ENCODE measurements around the gene TNS2. TPM values are rescaled to one million over a fixed set of nuclear protein-coding genes. Genes with fewer than 3 reads are reported as not detected.
"Not testable (repeated sequence)": the region's sequence is repeated elsewhere in the genome, so short reads cannot be mapped to it uniquely, and the experiment has no call there.

TNS2 gene, protein sequence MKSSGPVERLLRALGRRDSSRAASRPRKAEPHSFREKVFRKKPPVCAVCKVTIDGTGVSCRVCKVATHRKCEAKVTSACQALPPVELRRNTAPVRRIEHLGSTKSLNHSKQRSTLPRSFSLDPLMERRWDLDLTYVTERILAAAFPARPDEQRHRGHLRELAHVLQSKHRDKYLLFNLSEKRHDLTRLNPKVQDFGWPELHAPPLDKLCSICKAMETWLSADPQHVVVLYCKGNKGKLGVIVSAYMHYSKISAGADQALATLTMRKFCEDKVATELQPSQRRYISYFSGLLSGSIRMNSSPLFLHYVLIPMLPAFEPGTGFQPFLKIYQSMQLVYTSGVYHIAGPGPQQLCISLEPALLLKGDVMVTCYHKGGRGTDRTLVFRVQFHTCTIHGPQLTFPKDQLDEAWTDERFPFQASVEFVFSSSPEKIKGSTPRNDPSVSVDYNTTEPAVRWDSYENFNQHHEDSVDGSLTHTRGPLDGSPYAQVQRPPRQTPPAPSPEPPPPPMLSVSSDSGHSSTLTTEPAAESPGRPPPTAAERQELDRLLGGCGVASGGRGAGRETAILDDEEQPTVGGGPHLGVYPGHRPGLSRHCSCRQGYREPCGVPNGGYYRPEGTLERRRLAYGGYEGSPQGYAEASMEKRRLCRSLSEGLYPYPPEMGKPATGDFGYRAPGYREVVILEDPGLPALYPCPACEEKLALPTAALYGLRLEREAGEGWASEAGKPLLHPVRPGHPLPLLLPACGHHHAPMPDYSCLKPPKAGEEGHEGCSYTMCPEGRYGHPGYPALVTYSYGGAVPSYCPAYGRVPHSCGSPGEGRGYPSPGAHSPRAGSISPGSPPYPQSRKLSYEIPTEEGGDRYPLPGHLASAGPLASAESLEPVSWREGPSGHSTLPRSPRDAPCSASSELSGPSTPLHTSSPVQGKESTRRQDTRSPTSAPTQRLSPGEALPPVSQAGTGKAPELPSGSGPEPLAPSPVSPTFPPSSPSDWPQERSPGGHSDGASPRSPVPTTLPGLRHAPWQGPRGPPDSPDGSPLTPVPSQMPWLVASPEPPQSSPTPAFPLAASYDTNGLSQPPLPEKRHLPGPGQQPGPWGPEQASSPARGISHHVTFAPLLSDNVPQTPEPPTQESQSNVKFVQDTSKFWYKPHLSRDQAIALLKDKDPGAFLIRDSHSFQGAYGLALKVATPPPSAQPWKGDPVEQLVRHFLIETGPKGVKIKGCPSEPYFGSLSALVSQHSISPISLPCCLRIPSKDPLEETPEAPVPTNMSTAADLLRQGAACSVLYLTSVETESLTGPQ (N-terminal part only)
- 64.3 TPM for polyA plus RNA-seq (2013, experiment 1 of 2; ENCODE audit: insufficient read length)
- 65.7 TPM for polyA plus RNA-seq (2013, experiment 2 of 2; ENCODE audit: insufficient read length)

DNA sequence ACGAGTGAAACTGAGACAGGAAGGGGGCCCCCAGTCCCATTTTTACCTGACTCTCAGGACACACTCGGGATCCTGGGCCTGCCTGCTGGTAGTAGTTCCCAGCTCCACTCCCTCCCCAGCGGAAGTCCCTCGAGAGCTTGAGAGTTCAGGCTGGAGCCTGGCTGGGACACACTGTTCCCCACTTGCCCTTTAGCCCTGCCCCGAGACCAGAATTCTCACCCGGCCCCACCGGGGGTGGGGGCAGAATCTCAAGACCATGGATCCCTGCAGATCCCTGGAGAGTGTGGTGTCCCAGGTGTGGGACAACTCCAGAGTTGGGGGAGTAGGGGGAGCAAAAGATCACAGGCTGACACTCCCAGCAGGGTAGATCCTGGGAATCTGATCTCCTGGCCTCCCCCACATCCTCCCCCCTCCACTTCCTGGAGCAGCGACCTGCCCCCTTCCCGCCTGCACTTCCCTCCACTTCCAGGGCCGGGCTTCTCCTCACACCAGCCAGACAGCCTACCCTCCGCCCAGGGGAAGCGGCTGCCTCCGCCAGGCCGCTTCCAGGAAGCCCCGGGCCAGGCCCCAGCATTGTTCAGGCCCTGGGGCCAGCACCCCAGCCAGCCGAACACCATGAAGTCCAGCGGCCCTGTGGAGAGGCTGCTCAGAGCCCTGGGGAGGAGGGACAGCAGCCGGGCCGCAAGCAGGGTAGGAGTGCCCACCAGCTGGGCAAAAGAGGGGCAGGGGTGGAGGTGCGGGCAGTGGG is at the start of gene TNS2:
Gene TNS2 (plus strand): TSS at position 495 of the 748 bp plus-strand sequence. CDS start 121 bp downstream, at position 616.
- peak; percentile 64 for DNase-seq

DNA sequence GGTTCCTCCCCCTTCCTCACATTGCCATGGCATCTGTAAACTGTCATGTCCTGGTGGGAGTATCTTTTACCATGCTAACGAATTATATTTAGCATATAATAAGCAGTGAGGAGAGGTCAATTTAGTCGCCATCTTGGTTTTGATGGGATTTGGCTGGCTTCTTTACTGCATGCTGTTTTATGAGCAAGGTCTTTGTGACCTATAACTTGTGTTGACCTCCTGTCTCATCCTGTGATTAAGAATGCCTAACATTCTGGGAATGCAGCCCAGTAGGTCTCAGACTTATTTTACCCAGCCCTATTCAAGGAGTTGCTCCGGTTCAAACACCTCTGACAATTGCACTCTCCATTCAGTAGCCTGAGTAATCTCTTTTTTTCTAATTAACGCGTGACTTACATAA is 45.7 kb upstream of the TNS2 start:
- DNase-seq, result no peak

DNA sequence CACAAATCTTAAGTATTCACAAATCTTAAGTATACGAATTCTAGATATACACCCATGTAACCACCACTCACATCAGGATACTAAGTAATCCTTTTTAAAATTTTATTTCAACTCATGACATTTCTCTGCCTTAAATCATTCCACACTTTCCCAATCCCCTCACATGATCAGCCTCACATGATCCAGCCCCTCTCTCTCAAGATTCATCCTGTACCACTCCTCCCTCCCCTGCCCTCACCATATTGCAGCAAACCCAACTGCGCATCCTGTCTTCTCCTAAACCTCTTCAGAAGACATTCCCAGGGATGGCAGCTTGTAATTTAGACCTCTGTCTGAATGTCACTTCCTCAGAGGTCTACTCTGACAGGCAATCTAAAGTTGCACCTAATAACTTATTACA is 45.3 kb upstream of the TNS2 start:
- DNase-seq, result no peak

DNA sequence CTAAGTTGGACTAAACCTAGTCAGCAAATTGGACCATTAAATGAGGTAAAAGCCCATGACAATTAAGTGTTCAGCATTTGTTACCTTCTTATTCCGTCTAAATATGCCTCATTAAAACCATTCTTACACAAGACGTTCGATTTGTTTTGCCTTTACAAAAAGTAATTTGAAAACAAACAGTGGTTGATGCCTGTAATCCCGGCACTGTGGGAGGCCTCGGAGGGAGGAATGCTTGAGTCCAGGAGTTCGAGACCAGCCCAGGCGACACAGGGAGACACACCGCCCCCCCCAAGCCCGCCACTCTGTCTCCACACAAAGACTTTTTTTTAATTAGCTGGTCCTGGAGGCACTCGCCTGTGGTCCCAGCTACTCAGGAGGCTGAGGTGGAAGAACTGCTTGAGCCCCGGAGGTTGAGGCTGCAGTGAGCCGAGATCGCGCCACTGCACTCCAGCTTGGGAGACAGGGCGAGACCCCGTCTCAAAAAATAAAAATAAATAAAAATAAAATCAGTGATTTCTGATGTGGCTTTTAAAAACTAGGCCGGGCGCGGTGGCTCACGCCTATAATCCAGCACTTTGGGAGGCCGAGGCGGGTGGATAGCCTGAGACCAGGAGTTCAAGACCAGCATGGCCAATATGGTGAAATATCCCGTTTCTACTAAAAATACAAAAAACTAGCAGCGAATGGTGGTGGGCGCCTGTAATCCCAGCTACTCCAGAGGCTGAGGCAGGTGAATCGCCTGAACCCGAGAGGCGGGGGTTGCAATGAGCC is 44.5 kb upstream of the TNS2 start:
- peak; percentile 12 for DNase-seq

DNA sequence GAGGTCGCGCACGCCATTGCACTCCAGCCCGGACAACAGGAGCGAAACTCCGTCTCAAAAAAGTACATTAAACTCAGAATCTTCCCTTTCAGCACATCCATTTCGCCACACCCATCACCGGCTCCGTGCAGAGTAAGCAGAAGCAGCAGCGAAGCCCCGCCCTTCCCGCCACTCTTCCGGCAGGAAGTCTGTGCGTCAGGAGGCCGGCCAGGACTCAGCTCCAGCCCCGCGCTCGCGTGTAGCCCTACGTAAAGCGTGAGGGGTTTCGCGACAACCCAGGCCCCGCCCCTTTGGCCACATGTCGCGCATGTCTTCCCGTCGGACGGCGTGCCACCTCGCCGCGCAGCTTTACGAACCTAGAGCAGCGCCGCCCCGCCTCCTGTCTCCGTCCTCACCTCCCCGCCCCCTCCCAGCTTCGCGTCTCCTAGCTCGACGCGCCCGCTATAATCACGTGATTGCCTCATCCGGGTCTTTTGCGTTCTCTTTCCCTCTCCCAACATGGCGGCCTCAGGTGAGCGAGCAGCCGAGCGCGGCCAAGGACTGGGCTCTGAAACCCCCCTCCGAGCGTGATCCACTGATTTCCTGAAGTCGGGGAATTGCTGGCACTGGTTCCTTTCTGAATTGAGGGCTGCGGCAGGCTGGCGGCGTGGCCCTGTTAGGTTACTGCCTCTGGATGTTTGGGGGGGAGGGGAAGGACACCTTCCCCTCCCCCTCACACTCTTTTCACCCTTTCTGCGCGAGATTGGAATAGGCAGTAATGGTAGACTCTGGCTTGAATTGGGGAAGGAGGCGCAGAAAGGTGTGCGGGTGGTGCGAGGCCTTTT is 43.7 kb upstream of the TNS2 start, which contains the start of gene EIF4B:
Gene EIF4B (plus strand): TSS at position 471 of the 824 bp plus-strand sequence. CDS start 28 bp downstream, at position 499.
- DNase-seq, result peak; percentile 100

DNA sequence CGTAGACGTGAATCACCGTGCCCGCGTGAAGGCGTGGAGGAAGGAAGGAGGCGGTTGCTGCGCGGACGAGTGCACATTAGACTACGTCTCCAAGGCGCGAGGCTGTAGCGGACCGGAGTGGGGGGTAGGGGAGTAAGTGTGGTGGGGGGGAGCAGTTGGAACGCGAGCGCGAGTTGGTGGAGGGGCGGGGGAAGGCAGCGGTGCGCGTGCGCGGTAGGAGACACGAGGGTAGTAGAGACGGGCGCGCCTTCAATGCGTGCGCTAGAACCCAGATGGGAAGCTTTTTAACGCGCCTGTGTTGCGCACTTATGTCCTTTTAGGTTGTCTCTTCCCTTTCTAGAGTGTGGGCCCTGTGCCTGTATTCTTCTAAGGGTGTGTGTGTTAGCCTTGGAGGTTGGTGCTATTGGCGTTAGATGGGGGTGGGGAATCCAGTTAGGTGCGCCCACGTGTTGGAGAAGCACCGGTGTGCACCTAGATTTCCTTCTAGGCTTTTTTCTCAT is 43.0 kb upstream of the TNS2 start:
- peak; percentile 74 for DNase-seq

DNA sequence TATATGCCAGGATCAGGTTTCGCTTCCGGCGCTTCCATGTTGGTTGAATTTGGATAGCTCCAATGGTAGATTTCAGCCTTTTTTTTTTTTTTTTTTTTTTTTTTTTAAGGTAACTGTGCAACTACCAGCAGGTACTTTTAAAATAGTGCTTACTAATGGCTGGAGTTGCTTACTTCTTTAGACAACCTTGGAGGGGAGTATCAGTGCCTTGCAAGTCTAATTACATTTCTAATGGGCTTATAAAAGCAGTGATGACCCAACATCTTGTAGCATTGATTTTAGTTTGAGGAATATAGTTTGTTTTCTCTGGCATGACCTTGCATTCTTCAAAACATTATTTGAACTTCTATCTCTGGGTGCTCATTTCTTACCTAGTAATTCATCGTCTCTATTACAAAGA is 42.5 kb upstream of the TNS2 start:
- no peak for DNase-seq

DNA sequence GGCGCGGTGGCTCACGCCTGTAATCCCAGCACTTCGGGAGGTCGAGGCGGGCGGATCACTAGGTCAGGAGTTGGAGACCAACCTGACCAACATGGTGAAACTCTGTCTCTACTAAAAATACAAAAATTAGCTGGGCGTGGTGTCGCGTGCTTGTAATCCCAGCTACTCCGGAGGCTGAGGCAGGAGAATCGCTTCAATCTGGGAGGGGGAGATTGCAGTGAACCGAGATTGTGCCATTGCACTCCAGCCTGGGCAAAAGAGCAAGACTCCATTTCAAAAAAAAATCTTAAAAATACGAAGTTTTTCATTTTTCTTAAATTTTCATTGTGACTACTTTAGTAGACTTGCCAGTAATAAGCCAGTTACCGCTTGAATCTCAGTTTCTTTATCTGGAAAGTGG is 41.1 kb upstream of the TNS2 start:
- DNase-seq, result not testable (repeated sequence)

DNA sequence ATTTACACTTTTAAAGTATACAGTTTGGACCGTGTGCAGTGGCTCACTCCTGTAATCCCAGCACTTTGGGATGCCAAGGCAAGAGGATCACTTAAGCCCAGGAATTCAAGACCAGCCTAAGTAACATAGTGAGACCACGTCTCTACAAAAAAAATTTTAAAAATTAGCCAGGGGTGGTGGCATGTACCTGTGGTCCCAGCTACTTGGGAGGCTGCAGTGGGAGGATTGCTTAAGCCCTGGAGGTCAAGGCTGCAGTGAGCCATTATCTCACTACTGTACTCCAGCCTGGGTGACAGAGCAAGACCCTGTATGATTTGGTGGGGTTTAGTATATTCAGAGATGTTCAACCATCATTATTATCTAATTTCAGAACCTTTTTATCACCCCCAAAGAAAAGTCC is 38.9 kb upstream of the TNS2 start:
- no peak for DNase-seq

DNA sequence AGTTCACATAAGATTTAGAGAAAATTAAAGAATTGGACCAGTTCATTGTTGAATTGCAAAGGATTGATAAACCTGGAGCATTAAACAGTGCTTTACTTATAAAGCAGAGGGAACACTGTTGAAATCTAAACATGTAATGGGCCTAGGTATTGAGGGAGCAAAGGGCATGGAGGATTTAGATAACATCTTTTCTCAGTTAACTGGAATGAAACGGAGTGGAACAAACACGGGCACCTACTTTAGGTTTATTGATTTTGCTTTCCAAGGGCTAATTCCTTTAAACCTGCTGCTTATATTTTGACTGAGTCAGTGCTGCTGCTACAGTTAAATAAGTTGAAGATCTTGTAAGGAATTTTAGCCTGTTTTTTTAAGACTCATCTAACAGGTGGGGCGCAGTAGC is 38.0 kb upstream of the TNS2 start:
- DNase-seq, result no peak

DNA sequence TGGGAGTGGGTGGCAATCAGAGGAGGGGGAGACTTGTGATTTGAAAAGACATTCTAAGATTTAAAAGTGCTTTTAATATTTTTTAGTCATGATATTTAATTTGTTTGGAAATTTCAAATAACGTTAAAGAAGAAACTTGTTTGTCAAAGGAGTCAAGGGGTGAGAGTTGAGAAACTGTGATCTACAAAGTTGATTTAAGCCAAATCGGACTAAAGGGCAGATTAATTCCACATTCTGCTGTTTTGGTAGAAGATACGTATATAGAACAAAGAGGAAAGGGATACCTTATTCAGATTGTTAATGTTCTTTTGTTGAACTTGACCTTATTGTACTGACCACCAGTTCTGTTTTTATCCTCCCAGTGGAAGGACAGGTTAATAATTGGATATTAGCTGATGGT is 36.9 kb upstream of the TNS2 start:
- no peak for DNase-seq

DNA sequence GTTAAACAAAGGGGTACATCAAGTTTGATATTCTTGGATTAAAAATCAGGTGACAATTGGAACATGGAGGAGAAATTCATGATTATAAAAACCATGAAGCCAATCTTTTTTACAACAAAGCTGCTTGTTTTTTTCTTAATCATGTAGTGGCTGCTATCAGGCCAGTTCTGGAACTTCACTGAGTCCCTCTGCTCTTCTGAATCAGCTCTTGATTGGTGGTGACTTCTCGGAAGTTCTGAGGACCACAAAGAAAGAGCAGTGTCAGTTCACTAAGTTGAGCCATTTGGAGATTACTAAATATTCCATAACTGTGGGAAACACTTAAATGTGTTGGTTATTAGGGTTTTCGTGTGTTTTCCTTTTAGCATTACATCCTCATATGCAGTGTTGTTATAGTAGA is 35.2 kb upstream of the TNS2 start:
- no peak for DNase-seq

DNA sequence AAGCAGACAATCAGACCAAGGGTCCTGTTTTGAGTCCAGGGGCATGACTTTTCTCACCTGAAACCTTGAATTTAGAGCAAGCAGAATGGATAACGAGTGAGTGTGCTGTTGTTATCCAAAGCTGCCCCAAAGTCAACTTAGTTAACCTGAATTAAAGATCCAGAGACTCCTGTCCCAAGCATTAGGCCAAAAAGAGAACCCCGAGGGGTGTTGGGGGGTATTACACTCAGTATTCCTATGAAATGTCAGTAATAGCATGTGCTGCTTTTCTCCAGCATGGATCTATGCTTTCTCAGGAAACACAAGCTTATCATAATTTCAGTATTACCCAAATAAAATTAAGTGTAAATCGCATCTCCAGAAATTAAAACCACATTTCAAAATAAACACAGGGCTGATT is 24.6 kb upstream of the TNS2 start:
- DNase-seq, result no peak

DNA sequence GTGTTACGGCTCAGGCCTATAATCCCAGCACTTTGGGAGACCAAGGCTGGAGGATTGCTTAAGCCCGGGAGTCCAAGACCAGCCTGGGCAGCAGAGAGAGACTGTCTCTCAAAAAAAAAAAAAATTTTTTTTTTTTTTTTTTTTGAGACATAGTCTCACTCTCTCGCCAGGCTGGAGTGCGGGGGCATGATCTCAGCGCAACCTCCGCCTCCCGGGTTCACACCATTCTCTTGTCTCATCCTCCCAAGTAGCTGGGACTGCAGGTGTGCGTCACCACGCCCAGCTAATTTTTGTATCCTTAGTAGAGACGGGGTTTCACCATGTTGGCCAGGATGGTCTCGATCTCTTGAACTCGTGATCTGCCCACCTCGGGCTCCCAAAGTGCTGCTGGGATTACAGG is 22.9 kb upstream of the TNS2 start:
- not testable (repeated sequence) for DNase-seq

DNA sequence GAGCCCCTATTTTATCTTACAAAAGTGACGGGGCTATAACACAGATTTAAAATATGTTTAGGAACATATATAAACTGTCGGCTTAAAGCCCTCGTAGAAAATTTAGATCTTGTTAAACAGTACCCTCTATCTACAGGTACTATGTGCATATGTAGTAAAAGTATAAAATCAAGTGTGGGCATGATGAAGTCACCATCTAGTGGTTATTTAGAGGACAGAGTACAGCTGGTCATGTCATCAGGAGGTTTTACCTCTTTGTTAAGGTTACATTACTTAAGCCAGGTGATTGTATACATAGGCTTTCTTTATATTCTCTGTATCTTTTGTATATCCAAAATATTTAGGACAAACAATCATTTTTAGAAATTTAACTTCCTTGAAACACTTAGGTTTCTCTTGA is 18.2 kb upstream of the TNS2 start:
- DNase-seq, result no peak

DNA sequence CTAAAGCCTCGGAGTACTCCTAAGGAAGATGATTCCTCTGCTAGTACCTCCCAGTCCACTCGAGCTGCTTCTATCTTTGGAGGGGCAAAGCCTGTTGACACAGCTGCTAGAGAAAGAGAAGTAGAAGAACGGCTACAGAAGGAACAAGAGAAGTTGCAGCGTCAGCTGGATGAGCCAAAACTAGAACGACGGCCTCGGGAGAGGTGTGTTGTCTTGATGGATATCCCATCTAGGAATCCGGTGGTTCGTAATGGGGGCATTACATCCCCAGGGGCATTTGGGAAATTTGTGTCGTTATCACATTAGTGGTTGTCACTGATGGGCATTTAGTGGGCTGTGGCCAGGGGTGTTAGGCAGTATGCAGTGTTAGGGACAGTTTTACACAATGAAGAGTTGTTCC is 16.0 kb upstream of the TNS2 start:
- DNase-seq, result not testable (repeated sequence)

DNA sequence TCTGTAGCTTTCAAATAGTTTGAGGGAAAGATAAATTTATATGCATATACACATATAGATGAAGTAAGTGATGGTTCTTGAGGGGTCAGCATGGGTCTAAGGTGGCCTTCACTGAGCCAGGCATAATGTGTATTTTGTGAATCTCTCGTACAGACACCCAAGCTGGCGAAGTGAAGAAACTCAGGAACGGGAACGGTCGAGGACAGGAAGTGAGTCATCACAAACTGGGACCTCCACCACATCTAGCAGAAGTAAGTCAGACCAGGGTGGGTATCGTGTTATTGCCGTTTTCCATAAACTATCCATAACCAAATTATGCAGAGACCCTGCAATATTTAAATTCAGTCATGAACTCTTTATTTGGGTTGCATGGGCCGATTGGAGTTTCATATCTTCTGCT is 15.4 kb upstream of the TNS2 start:
- DNase-seq, result no peak

DNA sequence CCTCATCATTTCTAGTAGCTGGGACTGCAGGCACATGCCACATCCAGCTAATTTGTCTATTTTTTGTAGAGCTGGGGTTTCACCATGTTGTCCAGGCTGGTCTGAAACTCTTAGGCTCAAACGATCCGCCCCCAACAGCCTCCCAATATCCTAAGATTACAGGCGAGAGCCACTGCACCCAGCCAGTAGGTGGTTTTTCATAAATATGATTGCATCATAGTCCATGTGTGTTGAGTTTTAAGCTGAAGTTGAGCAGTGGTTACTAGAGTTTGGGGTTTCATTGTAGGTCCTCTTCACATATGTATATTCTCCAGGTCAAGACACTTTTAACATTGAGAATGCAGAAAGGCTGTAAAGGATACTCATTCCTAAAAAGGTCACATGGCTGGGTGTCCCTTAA is 13.1 kb upstream of the TNS2 start:
- no peak for DNase-seq

DNA sequence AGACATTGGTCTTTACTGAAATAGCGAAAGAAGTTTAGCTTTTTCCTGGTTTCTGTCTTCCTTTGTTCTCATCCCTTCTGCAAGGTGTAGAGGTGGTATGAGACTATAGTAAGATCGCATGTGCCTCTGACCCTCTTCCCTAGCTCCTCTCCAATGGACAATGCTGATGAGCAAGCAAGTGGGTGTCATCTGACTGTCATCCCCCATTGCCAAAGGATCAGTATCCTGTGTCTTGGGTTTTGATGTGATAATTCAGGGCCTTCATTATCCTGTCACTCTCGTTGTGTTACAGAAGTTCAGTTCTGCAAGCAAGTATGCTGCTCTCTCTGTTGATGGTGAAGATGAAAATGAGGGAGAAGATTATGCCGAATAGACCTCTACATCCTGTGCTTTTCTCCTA is 10.0 kb upstream of the TNS2 start:
- DNase-seq, result no peak
